ENCODE results near the gene BMI1. TPM values are rescaled to one million over a fixed set of nuclear protein-coding genes. Genes with fewer than 3 reads are reported as not detected.

BMI1 gene
- total RNA-seq, 2 experiments from 2014 or later, result 26.2 to 26.4 TPM

GRCh38 chr10:22321156-22321923 lies 441 bp downstream of the BMI1 start:
- ChIA-PET CTCF (interaction anchor here (1.4 kb wide), 1 partner anchor 11 kb away, joined by 3 read pairs; no protein-coding TSS in a partner anchor), POLR2A (interaction anchor here (0.6 to 2.5 kb wide), 2 partner anchors 116 to 122 kb away, joined by 3 to 9 read pairs; no protein-coding TSS in a partner anchor)
- H3K4me1 Mint-ChIP-seq (ENCODE audit: low read depth), result peaks cover 60% of the 10 kb centered on the region
- H3K36me3 Mint-ChIP-seq (ENCODE audit: low read depth), result peaks cover 26% of the 10 kb centered on the region
- peak; percentile 63 for DNase-seq
- peaks cover 43% of the 10 kb centered on the region for H3K27me3 Mint-ChIP-seq (ENCODE audit: low read depth)
- H3K27ac Mint-ChIP-seq, result peak overlapping the region; percentile 74
- ATAC-seq, result peak; percentile 43
- H3K9me3 Mint-ChIP-seq (ENCODE audit: insufficient read depth), result no peaks in the 10 kb centered on the region
- peak overlapping the region; percentile 77 for H3K4me3 Mint-ChIP-seq

- DNase-seq (peak; percentile 24), ATAC-seq (no peak)
- H3K9me3 Mint-ChIP-seq (ENCODE audit: insufficient read depth), result no peaks in the 10 kb centered on the region
- peak overlapping the region; percentile 82 for H3K4me3 Mint-ChIP-seq
- ChIA-PET POLR2A (interaction anchor here (0.6 to 2.5 kb wide), 4 partner anchors 8 to 121 kb away, joined by 3 to 9 read pairs (median 6); no protein-coding TSS in a partner anchor), CTCF (interaction anchor here (1.4 kb wide), 1 partner anchor 10 kb away, joined by 3 read pairs; no protein-coding TSS in a partner anchor)
- H3K36me3 Mint-ChIP-seq (ENCODE audit: low read depth), result peaks cover 29% of the 10 kb centered on the region
- peaks cover 44% of the 10 kb centered on the region for H3K27me3 Mint-ChIP-seq (ENCODE audit: low read depth)
- H3K4me1 Mint-ChIP-seq (ENCODE audit: low read depth), result peaks cover 61% of the 10 kb centered on the region
- H3K27ac Mint-ChIP-seq, result peak overlapping the region; percentile 82
These were observed 1.2 kb downstream of the BMI1 start for GRCh38 chr10:22321924-22322640.

- Mint-ChIP-seq H3K4me3 (peak overlapping the region; percentile 82), H3K27ac (peak overlapping the region; percentile 82), H3K9me3 (ENCODE audit: insufficient read depth) (no peaks in the 10 kb centered on the region), H3K27me3 (ENCODE audit: low read depth) (peaks cover 44% of the 10 kb centered on the region), H3K4me1 (ENCODE audit: low read depth) (peaks cover 56% of the 10 kb centered on the region), H3K36me3 (ENCODE audit: low read depth) (peaks cover 32% of the 10 kb centered on the region)
- CTCF ChIA-PET, result interaction anchor here (1.4 kb wide), 1 partner anchor 9 kb away, joined by 3 read pairs; no protein-coding TSS in a partner anchor
- DNase-seq, result no peak
- no peak for ATAC-seq
- POLR2A ChIA-PET, result interaction anchor here (1.5 to 2.5 kb wide), 3 partner anchors 9 to 114 kb away, joined by 4 to 9 read pairs (median 8); no protein-coding TSS in a partner anchor
These were observed 1.8 kb downstream of the BMI1 start for GRCh38 chr10:22322641-22323160.

DNA sequence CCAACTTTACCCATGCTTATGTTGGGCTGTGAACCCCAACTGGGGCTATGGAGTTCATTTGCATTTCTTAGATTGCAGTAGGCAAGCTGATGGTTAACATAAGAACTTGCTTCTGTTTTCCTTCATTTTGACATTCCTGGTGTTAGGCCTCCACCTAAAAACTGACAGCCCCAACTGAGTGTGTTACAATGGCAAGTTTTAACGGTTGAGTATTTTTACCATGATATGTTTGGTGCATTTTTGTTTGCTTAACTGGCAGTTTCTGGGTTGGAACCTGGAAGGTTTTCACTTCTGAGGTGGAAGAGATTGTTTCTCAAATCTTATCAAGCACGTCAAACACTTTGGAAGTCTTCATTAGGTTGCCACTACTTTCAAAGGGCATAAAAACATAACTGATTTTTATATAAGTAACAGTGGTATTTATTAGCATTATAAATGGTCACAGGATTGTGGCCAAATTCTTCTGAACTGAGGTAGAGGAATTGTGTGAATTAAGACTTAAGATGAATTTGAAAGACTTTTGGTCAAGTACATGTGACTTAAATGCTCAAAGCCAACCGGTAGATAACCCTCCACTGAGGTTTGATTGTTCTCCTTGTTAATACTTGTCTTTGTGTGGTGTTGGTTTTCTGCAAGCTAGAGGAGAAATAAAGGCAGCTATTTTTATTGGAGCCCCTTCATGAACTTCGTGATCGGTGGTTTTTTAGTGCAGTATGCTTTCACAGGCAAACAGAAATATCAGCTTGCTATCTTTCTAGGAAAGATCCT lies 2.8 kb downstream of the BMI1 start:
- Mint-ChIP-seq H3K4me1 (ENCODE audit: low read depth) (peaks cover 48% of the 10 kb centered on the region), H3K9me3 (ENCODE audit: insufficient read depth) (no peaks in the 10 kb centered on the region), H3K27ac (no peak overlapping the region), H3K36me3 (ENCODE audit: low read depth) (peaks cover 30% of the 10 kb centered on the region), H3K4me3 (peak overlapping the region; percentile 8), H3K27me3 (ENCODE audit: low read depth) (peaks cover 44% of the 10 kb centered on the region)
- DNase-seq (no peak), ATAC-seq (no peak)
- POLR2A ChIA-PET, result interaction anchor here (1.4 to 2.5 kb wide), 6 partner anchors 8 to 113 kb away, joined by 4 to 9 read pairs (median 8); partner anchors contain the start of gene COMMD3
- CTCF ChIA-PET, result interaction anchor here (1.0 to 1.3 kb wide), 3 partner anchors 7 to 64 kb away, joined by 3 read pairs; partner anchors contain the start of gene COMMD3

DNA sequence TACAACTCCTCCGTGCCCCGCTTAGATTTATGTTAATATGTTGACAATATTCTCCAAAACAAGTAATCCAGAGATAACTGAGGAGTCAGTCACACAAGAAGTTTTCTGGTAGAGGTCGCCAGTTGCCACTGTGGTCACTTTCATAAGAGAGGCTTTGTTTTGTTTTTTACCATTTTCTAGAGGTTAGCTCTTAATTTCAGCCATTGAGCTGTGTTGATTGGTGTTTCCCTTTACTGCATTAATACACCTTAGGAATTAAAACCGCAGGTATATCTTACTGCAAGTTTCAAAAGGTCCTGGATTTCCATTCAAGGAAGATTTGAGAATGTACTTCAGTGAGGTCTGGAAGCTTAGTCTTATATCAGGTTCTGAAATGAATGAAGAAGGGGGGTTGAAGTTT lies 3.5 kb downstream of the BMI1 start:
- DNase-seq, result no peak
- H3K27me3 Mint-ChIP-seq (ENCODE audit: low read depth), result peaks cover 43% of the 10 kb centered on the region
- no peak for ATAC-seq
- ChIA-PET CTCF (interaction anchor here (1.0 to 1.3 kb wide), 4 partner anchors 8 to 65 kb away, joined by 3 to 4 read pairs (median 3); partner anchors contain the start of gene COMMD3), POLR2A (interaction anchor here (1.4 to 1.7 kb wide), 3 partner anchors 8 to 112 kb away, joined by 5 to 8 read pairs (median 7); partner anchors contain the start of gene COMMD3)
- peaks cover 47% of the 10 kb centered on the region for H3K4me1 Mint-ChIP-seq (ENCODE audit: low read depth)
- peak overlapping the region; percentile 81 for H3K4me3 Mint-ChIP-seq
- H3K27ac Mint-ChIP-seq, result no peak overlapping the region
- H3K36me3 Mint-ChIP-seq (ENCODE audit: low read depth), result peaks cover 31% of the 10 kb centered on the region
- no peaks in the 10 kb centered on the region for H3K9me3 Mint-ChIP-seq (ENCODE audit: insufficient read depth)

DNA sequence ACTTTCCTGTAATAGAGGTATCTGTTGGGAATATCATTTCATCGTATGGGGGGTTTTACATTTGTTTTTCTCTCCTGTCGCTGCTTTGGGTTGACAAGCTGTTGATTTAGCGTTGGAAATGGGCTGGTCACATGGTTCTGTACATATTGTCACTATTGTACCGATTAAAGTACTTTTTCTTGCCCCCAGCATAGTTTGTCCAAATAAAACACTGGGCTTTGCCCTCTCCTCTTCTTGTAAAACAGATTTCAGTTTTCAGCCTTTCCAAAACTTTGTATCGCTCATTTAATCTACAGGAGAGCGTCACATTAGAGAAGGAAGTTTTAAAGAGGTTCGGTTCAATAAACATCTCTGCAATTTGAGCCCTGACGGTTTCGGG lies 4.0 kb downstream of the BMI1 start:
- Mint-ChIP-seq H3K27ac (peak overlapping the region; percentile 18), H3K9me3 (ENCODE audit: insufficient read depth) (no peaks in the 10 kb centered on the region), H3K4me1 (ENCODE audit: low read depth) (peaks cover 43% of the 10 kb centered on the region), H3K27me3 (ENCODE audit: low read depth) (peaks cover 39% of the 10 kb centered on the region), H3K4me3 (peak overlapping the region; percentile 81), H3K36me3 (ENCODE audit: low read depth) (peaks cover 31% of the 10 kb centered on the region)
- ATAC-seq (no peak), DNase-seq (no peak)
- ChIA-PET POLR2A (interaction anchor here (1.4 to 1.7 kb wide), 3 partner anchors 9 to 112 kb away, joined by 5 to 8 read pairs (median 7); partner anchors contain the start of gene COMMD3), CTCF (interaction anchor here (1.0 to 1.3 kb wide), 4 partner anchors 9 to 65 kb away, joined by 3 to 4 read pairs (median 3); partner anchors contain the start of gene COMMD3)

- Mint-ChIP-seq H3K36me3 (ENCODE audit: low read depth) (peaks cover 29% of the 10 kb centered on the region), H3K4me3 (peak overlapping the region; percentile 81), H3K4me1 (ENCODE audit: low read depth) (peaks cover 39% of the 10 kb centered on the region), H3K27me3 (ENCODE audit: low read depth) (peaks cover 35% of the 10 kb centered on the region), H3K9me3 (ENCODE audit: insufficient read depth) (no peaks in the 10 kb centered on the region), H3K27ac (peak overlapping the region; percentile 63)
- peak; percentile 75 for DNase-seq
- ATAC-seq, result peak; percentile 68
- ChIA-PET POLR2A (interaction anchor here (1.4 to 1.7 kb wide), 3 partner anchors 9 to 111 kb away, joined by 5 to 8 read pairs (median 7); partner anchors contain the start of gene COMMD3), CTCF (interaction anchor here (0.9 to 1.4 kb wide), 5 partner anchors 9 to 663 kb away, joined by 3 to 7 read pairs (median 4); no protein-coding TSS in a partner anchor)
These were observed 4.6 kb downstream of the BMI1 start for GRCh38 chr10:22325272-22326144.

GRCh38 chr10:22326145-22326702 lies 5.3 kb downstream of the BMI1 start:
- H3K4me1 Mint-ChIP-seq (ENCODE audit: low read depth), result peaks cover 39% of the 10 kb centered on the region
- peaks cover 35% of the 10 kb centered on the region for H3K27me3 Mint-ChIP-seq (ENCODE audit: low read depth)
- no peak for DNase-seq
- ChIA-PET POLR2A (no interaction called here), CTCF (interaction anchor here (0.9 to 1.4 kb wide), 3 partner anchors 9 to 662 kb away, joined by 4 to 7 read pairs (median 5); no protein-coding TSS in a partner anchor)
- H3K36me3 Mint-ChIP-seq (ENCODE audit: low read depth), result peaks cover 30% of the 10 kb centered on the region
- no peak for ATAC-seq
- H3K27ac Mint-ChIP-seq, result peak overlapping the region; percentile 63
- H3K4me3 Mint-ChIP-seq, result peak overlapping the region; percentile 80
- no peaks in the 10 kb centered on the region for H3K9me3 Mint-ChIP-seq (ENCODE audit: insufficient read depth)

GRCh38 chr10:22329150-22329549 lies 8.3 kb downstream of the BMI1 start:
- DNase-seq, result no peak
- Mint-ChIP-seq H3K36me3 (ENCODE audit: low read depth) (peaks cover 36% of the 10 kb centered on the region), H3K9me3 (ENCODE audit: insufficient read depth) (no peaks in the 10 kb centered on the region), H3K4me3 (no peak overlapping the region), H3K4me1 (ENCODE audit: low read depth) (peaks cover 39% of the 10 kb centered on the region), H3K27ac (no peak overlapping the region), H3K27me3 (ENCODE audit: low read depth) (peaks cover 21% of the 10 kb centered on the region)
- no peak for ATAC-seq
- ChIA-PET CTCF (no interaction called here), POLR2A (no interaction called here)
